HEK293 (cell line): ENCODE measurements around the gene MALRD1.

Experiments
- CTCF ChIA-PET: fragments of 350-600 bp; formaldehyde crosslinking; extraction: SDS; loops from one replicate; lab custom pipeline; 2021; ENCODE audit warnings: antibody characterized with exemption; lab: Yijun Ruan, JAX
- POLR2A ChIA-PET: fragments of 300-600 bp; formaldehyde crosslinking; extraction: SDS; loops from one replicate; lab custom pipeline; 2020; ENCODE audit warnings: antibody characterized with exemption, inconsistent platforms; lab: Yijun Ruan, JAX
- H3K27ac ChIP-seq: fragments of 200-500 bp; sonication (Bioruptor generic); 2 replicates; pipeline ENCODE4 v1.5.1; 2014; ENCODE audit warnings: low read depth, low read length, control low read depth, inconsistent platforms; ENCODE audit errors: extremely low read depth
- H3K36me3 ChIP-seq, 2 experiments: fragments of 200-500 bp in 1 of 2; sonication (Bioruptor generic) in 1 of 2; 1 replicate in 1 of 2; 2 replicates in 1 of 2; pipeline ENCODE4 v1.5.1; 2014 to 2017; ENCODE audit warnings: inconsistent platforms in 2 of 2, low read length in 2 of 2; ENCODE audit not compliant: control insufficient read depth in 2 of 2, insufficient read depth in 1 of 2
- H3K4me1 ChIP-seq: fragments of 200-500 bp; sonication (Bioruptor generic); 2 replicates; pipeline ENCODE4 v1.5.1; 2014; ENCODE audit warnings: mild to moderate bottlenecking, low read length, inconsistent platforms; ENCODE audit not compliant: control insufficient read depth, insufficient read depth
- H3K4me3 ChIP-seq: 2 replicates; pipeline ENCODE4 v1.5.1; 2011; ENCODE audit warnings: low read depth, mild to moderate bottlenecking, control low read depth, low read length, moderate library complexity
- H3K9me3 ChIP-seq: fragments of 200-500 bp; sonication (Bioruptor generic); 2 replicates; pipeline ENCODE4 v1.5.1; 2014; ENCODE audit warnings: low read depth, low read length, inconsistent platforms; ENCODE audit not compliant: control insufficient read depth, insufficient read depth
- GLI2 ChIP-seq: fragments of 450-650 bp; formaldehyde crosslinking; IDR thresholded peaks from 2 replicates; pipeline ENCODE4; 2017; ENCODE audit warnings: missing biosample characterization, missing genetic modification characterization, low read depth, borderline replicate concordance
- GLI4 ChIP-seq: fragments of 450-650 bp; formaldehyde crosslinking; IDR thresholded peaks from 2 replicates; pipeline ENCODE4 v1.5.1; 2016; ENCODE audit warnings: missing biosample characterization, missing genetic modification characterization
- HOXC10 ChIP-seq: sonication (generic); formaldehyde crosslinking; IDR thresholded peaks from 2 replicates; pipeline ENCODE4 v1.8.1; 2023; ENCODE audit warnings: mild to moderate bottlenecking, missing genetic modification reagents
- KLF10 ChIP-seq: fragments of 450-650 bp; IDR thresholded peaks from 2 replicates; pipeline ENCODE4 v1.5.1; 2018; ENCODE audit warnings: missing biosample characterization, mild to moderate bottlenecking, missing genetic modification characterization
- ZBTB21 ChIP-seq: fragments of 450-650 bp; formaldehyde crosslinking; IDR thresholded peaks from 2 replicates; pipeline ENCODE4 v1.5.1; 2017; ENCODE audit warnings: missing biosample characterization, missing genetic modification characterization
- ZBTB48 ChIP-seq: fragments of 450-650 bp; formaldehyde crosslinking; IDR thresholded peaks from 2 replicates; pipeline ENCODE4 v1.5.1; 2016; ENCODE audit warnings: missing biosample characterization, missing genetic modification characterization
- ZBTB8A ChIP-seq: fragments of 450-650 bp; formaldehyde crosslinking; IDR thresholded peaks from 2 replicates; pipeline ENCODE4 v1.5.1; 2016; ENCODE audit warnings: missing biosample characterization, missing genetic modification characterization
- ZEB2 ChIP-seq: fragments of 450-650 bp; formaldehyde crosslinking; IDR thresholded peaks from 2 replicates; pipeline ENCODE4 v1.5.1; 2016; ENCODE audit warnings: missing biosample characterization, missing genetic modification characterization
- ZIC2 ChIP-seq: fragments of 450-650 bp; formaldehyde crosslinking; IDR thresholded peaks from 2 replicates; pipeline ENCODE4 v1.5.1; 2016; ENCODE audit warnings: missing biosample characterization, missing genetic modification characterization
- ZNF19 ChIP-seq: fragments of 450-650 bp; formaldehyde crosslinking; IDR thresholded peaks from 2 replicates; pipeline ENCODE4; 2016; ENCODE audit warnings: missing biosample characterization, missing genetic modification characterization, low read depth
- ZNF202 ChIP-seq: fragments of 450-650 bp; formaldehyde crosslinking; IDR thresholded peaks from 2 replicates; pipeline ENCODE4 v1.5.1; 2016; ENCODE audit warnings: missing biosample characterization, missing genetic modification characterization, borderline replicate concordance
- ZNF248 ChIP-seq: fragments of 450-650 bp; formaldehyde crosslinking; IDR thresholded peaks from 2 replicates; pipeline ENCODE4 v1.5.1; 2017; ENCODE audit warnings: missing biosample characterization, missing genetic modification characterization
- ZNF292 ChIP-seq: fragments of 450-650 bp; formaldehyde crosslinking; IDR thresholded peaks from 2 replicates; pipeline ENCODE4 v1.5.1; 2016; ENCODE audit warnings: low read depth, missing biosample characterization, missing genetic modification characterization, borderline replicate concordance
- ZNF391 ChIP-seq: fragments of 450-650 bp; formaldehyde crosslinking; IDR thresholded peaks from 2 replicates; pipeline ENCODE4 v1.5.1; 2016; ENCODE audit warnings: low read depth, missing biosample characterization, missing genetic modification characterization, borderline replicate concordance
- ZNF501 ChIP-seq: fragments of 450-650 bp; formaldehyde crosslinking; IDR thresholded peaks from 2 replicates; pipeline ENCODE4 v1.5.1; 2016; ENCODE audit warnings: missing biosample characterization, missing genetic modification characterization
- ZNF510 ChIP-seq: fragments of 450-650 bp; formaldehyde crosslinking; IDR thresholded peaks from 2 replicates; pipeline ENCODE4 v1.5.1; 2018; ENCODE audit warnings: mild to moderate bottlenecking, missing genetic modification characterization, missing biosample characterization; ENCODE audit not compliant: insufficient replicate concordance
- ZNF544 ChIP-seq: fragments of 450-650 bp; formaldehyde crosslinking; IDR thresholded peaks from 2 replicates; pipeline ENCODE4 v1.5.0; 2017; ENCODE audit warnings: missing biosample characterization, missing genetic modification characterization
- ZNF585B ChIP-seq: fragments of 450-650 bp; formaldehyde crosslinking; IDR thresholded peaks from 2 replicates; pipeline ENCODE4 v1.5.1; 2016; ENCODE audit warnings: missing biosample characterization, missing genetic modification characterization
- ZNF624 ChIP-seq: fragments of 450-650 bp; formaldehyde crosslinking; IDR thresholded peaks from 2 replicates; pipeline ENCODE4 v1.5.1; 2017; ENCODE audit warnings: missing biosample characterization, missing genetic modification characterization
- ZNF664 ChIP-seq: fragments of 450-650 bp; formaldehyde crosslinking; IDR thresholded peaks from 2 replicates; pipeline ENCODE4 v1.5.1; 2016; ENCODE audit warnings: missing biosample characterization, missing genetic modification characterization
- TF ChIP-seq, protein P1 (sequence below): fragments of 450-650 bp; IDR thresholded peaks from 2 replicates; pipeline ENCODE4 v1.5.1; 2018; ENCODE audit warnings: missing biosample characterization, missing genetic modification characterization
- TF ChIP-seq, protein P2 (sequence below): fragments of 450-650 bp; formaldehyde crosslinking; conservative IDR thresholded peaks from 2 replicates; pipeline ENCODE4 v1.5.1; 2016; ENCODE audit warnings: low read depth, missing biosample characterization, missing genetic modification characterization
- TF ChIP-seq, protein P3 (sequence below): fragments of 450-650 bp; formaldehyde crosslinking; IDR thresholded peaks from 2 replicates; pipeline ENCODE4 v1.5.1; 2016; ENCODE audit warnings: missing biosample characterization, missing genetic modification characterization
- TF ChIP-seq, protein P4 (sequence below): fragments of 450-650 bp; formaldehyde crosslinking; IDR thresholded peaks from 2 replicates; pipeline ENCODE4 v1.5.1; 2017; ENCODE audit warnings: missing biosample characterization, mild to moderate bottlenecking, missing genetic modification characterization, moderate library complexity
- TF ChIP-seq, protein P5 (sequence below): fragments of 450-650 bp; formaldehyde crosslinking; IDR thresholded peaks from 2 replicates; pipeline ENCODE4 v1.5.1; 2016; ENCODE audit warnings: missing biosample characterization, missing genetic modification characterization

Gene MALRD1

DNA sequence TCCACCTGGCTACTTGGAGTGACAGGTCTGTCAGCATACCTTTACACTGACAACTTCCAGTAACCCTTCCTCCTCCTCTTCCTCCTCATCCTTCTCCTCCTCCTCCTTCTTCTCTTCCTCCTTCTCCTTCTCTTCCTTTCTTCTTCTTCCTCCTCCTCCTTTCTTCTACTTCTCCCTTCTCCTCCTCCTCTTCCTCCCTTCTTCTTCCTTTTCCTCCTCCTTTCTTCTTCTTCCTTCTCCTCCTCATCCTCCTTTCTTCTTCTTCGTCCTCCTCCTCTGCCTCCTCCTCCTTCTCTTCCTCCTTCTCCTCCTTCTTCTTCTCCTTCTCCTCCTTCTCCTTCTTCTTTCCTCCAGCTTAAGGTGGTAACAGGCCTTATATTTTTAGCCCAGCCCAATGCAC, 658.3 kb downstream of the MALRD1 start:
- CTCF ChIA-PET = no interaction called here
- no peaks in the 10 kb centered on the region for H3K9me3 ChIP-seq
- H3K36me3 ChIP-seq = no peaks in the 10 kb centered on the region
- POLR2A ChIA-PET = no interaction called here
- TF ChIP-seq ZNF19 (tag by site-specific recombination) (no peak), ZNF292 (tag by site-specific recombination) (no peak)
- TF ChIP-seq, protein P1, sequence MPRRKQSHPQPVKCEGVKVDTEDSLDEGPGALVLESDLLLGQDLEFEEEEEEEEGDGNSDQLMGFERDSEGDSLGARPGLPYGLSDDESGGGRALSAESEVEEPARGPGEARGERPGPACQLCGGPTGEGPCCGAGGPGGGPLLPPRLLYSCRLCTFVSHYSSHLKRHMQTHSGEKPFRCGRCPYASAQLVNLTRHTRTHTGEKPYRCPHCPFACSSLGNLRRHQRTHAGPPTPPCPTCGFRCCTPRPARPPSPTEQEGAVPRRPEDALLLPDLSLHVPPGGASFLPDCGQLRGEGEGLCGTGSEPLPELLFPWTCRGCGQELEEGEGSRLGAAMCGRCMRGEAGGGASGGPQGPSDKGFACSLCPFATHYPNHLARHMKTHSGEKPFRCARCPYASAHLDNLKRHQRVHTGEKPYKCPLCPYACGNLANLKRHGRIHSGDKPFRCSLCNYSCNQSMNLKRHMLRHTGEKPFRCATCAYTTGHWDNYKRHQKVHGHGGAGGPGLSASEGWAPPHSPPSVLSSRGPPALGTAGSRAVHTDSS = peak; percentile 61
- TF ChIP-seq, protein P2, sequence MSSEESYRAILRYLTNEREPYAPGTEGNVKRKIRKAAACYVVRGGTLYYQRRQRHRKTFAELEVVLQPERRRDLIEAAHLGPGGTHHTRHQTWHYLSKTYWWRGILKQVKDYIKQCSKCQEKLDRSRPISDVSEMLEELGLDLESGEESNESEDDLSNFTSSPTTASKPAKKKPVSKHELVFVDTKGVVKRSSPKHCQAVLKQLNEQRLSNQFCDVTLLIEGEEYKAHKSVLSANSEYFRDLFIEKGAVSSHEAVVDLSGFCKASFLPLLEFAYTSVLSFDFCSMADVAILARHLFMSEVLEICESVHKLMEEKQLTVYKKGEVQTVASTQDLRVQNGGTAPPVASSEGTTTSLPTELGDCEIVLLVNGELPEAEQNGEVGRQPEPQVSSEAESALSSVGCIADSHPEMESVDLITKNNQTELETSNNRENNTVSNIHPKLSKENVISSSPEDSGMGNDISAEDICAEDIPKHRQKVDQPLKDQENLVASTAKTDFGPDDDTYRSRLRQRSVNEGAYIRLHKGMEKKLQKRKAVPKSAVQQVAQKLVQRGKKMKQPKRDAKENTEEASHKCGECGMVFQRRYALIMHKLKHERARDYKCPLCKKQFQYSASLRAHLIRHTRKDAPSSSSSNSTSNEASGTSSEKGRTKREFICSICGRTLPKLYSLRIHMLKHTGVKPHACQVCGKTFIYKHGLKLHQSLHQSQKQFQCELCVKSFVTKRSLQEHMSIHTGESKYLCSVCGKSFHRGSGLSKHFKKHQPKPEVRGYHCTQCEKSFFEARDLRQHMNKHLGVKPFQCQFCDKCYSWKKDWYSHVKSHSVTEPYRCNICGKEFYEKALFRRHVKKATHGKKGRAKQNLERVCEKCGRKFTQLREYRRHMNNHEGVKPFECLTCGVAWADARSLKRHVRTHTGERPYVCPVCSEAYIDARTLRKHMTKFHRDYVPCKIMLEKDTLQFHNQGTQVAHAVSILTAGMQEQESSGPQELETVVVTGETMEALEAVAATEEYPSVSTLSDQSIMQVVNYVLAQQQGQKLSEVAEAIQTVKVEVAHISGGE = no peak
- TF ChIP-seq, protein P3, sequence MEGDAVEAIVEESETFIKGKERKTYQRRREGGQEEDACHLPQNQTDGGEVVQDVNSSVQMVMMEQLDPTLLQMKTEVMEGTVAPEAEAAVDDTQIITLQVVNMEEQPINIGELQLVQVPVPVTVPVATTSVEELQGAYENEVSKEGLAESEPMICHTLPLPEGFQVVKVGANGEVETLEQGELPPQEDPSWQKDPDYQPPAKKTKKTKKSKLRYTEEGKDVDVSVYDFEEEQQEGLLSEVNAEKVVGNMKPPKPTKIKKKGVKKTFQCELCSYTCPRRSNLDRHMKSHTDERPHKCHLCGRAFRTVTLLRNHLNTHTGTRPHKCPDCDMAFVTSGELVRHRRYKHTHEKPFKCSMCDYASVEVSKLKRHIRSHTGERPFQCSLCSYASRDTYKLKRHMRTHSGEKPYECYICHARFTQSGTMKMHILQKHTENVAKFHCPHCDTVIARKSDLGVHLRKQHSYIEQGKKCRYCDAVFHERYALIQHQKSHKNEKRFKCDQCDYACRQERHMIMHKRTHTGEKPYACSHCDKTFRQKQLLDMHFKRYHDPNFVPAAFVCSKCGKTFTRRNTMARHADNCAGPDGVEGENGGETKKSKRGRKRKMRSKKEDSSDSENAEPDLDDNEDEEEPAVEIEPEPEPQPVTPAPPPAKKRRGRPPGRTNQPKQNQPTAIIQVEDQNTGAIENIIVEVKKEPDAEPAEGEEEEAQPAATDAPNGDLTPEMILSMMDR (tag by site-specific recombination) = no peak
- no peaks in the 10 kb centered on the region for H3K4me1 ChIP-seq
- H3K4me3 ChIP-seq = no peak overlapping the region
- no peak overlapping the region for H3K27ac ChIP-seq

DNA sequence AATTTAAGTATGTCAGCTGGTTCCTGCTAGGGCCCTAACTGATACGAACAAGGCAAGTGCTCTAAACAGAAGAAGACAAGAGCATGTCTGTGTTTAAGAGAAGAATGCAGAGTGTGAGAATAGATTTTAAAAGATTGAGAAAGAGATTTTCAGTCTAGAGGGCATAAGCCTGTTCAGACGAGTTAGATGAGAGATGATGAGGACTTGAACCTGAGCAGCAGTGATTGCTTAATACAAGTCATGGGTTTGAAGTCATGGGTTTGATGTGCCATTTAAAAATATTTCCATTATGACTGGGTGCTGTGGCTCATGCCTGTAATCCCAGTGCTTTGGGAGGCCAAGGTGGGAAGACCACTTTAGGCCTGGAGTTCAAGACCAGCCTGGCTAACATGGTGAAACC, 658.8 kb downstream of the MALRD1 start:
- no peaks in the 10 kb centered on the region for H3K36me3 ChIP-seq
- no peak overlapping the region for H3K4me3 ChIP-seq
- no peaks in the 10 kb centered on the region for H3K4me1 ChIP-seq
- ChIA-PET CTCF (no interaction called here), POLR2A (no interaction called here)
- no peak overlapping the region for H3K27ac ChIP-seq
- H3K9me3 ChIP-seq = no peaks in the 10 kb centered on the region
- TF ChIP-seq ZNF391 = no peak
- TF ChIP-seq ZBTB21 (tag by site-specific recombination) = no peak
- no peak for TF ChIP-seq KLF10
- no peak for TF ChIP-seq ZNF544 (tag by site-specific recombination)
- TF ChIP-seq, protein P4, sequence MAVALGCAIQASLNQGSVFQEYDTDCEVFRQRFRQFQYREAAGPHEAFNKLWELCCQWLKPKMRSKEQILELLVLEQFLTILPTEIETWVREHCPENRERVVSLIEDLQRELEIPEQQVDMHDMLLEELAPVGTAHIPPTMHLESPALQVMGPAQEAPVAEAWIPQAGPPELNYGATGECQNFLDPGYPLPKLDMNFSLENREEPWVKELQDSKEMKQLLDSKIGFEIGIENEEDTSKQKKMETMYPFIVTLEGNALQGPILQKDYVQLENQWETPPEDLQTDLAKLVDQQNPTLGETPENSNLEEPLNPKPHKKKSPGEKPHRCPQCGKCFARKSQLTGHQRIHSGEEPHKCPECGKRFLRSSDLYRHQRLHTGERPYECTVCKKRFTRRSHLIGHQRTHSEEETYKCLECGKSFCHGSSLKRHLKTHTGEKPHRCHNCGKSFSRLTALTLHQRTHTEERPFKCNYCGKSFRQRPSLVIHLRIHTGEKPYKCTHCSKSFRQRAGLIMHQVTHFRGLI (tag by site-specific recombination) = no peak
- no peak for TF ChIP-seq ZNF510 (tag by site-specific recombination)

DNA sequence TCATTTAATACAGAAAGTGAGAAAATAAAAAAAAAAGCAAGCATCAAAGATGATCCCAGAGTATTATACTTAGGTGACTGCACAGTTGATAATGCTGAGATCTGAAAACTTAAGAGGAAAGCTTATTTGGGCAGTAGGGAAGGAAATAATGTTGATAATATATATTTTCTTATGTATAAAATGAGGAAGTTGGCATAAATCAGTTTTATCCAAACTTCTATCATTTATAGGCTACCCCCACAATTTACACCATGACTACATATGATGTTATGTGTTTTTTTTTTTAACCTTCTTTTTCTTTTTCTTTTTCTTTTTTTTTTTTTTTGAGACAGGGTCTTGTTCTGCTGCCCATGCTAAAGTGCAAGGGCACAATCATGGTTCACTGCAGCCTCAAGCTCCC, 659.4 kb downstream of the MALRD1 start:
- ChIA-PET CTCF (no interaction called here), POLR2A (no interaction called here)
- Histone ChIP-seq H3K27ac (no peak overlapping the region), H3K4me1 (no peaks in the 10 kb centered on the region), H3K9me3 (no peaks in the 10 kb centered on the region), H3K4me3 (no peak overlapping the region), H3K36me3 (no peaks in the 10 kb centered on the region)
- no peak for TF ChIP-seq ZEB2 (tag by site-specific recombination)
- TF ChIP-seq GLI4 (tag by site-specific recombination) = no peak
- no peak for TF ChIP-seq ZNF664 (tag by site-specific recombination)
- no peak for TF ChIP-seq ZNF501
- TF ChIP-seq, protein P5, sequence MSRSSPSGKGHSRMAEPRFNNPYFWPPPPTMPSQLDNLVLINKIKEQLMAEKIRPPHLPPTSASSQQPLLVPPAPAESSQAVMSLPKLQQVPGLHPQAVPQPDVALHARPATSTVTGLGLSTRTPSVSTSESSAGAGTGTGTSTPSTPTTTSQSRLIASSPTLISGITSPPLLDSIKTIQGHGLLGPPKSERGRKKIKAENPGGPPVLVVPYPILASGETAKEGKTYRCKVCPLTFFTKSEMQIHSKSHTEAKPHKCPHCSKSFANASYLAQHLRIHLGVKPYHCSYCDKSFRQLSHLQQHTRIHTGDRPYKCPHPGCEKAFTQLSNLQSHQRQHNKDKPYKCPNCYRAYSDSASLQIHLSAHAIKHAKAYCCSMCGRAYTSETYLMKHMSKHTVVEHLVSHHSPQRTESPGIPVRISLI (tag by site-specific recombination) = no peak
- no peak for TF ChIP-seq ZIC2 (tag by site-specific recombination)
- TF ChIP-seq ZNF19 (tag by site-specific recombination) = no peak
- TF ChIP-seq ZNF624 (tag by site-specific recombination) = no peak
- no peak for TF ChIP-seq ZNF585B
- TF ChIP-seq ZBTB48 (tag by site-specific recombination) = no peak
- no peak for TF ChIP-seq ZNF202 (tag by site-specific recombination)
- no peak for TF ChIP-seq ZBTB8A (tag by site-specific recombination)
- no peak for TF ChIP-seq GLI2 (tag by site-specific recombination)
- TF ChIP-seq ZNF248 = no peak
- no peak for TF ChIP-seq HOXC10
